ENCODE measurements around the gene CCNQ.

DNA sequence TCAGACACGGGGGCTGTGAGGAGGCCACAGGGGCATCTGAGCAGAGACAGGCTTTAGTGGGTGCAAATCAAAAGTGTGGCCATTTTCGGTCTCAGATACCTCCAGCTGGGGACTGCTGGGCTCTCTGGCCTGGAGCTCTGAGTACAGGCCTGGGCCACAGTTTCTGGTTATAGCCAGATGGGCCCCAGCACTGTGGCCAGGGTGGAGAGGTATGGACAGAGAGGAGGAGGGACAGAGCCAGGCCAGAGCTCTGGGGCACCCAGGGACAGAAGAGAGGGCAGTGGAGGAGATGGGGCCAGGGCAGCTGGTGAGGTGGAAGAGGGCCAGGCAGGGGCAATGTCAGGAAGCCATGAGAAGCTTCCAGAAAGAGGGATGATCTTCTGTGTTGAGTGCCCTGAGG, 20.1 kb downstream of the CCNQ start:
- no peak for TF ChIP-seq RAD21 (IDR thresholded peaks at IDR 0.05; ENCODE audit: low read length)
- TF ChIP-seq RFX5 (IDR thresholded peaks at IDR 0.05; ENCODE audit: low read length), result no peak
- no peak for TF ChIP-seq FOSL2 (IDR thresholded peaks at IDR 0.05; ENCODE audit: borderline replicate concordance, low read depth)
- TF ChIP-seq, protein P1, sequence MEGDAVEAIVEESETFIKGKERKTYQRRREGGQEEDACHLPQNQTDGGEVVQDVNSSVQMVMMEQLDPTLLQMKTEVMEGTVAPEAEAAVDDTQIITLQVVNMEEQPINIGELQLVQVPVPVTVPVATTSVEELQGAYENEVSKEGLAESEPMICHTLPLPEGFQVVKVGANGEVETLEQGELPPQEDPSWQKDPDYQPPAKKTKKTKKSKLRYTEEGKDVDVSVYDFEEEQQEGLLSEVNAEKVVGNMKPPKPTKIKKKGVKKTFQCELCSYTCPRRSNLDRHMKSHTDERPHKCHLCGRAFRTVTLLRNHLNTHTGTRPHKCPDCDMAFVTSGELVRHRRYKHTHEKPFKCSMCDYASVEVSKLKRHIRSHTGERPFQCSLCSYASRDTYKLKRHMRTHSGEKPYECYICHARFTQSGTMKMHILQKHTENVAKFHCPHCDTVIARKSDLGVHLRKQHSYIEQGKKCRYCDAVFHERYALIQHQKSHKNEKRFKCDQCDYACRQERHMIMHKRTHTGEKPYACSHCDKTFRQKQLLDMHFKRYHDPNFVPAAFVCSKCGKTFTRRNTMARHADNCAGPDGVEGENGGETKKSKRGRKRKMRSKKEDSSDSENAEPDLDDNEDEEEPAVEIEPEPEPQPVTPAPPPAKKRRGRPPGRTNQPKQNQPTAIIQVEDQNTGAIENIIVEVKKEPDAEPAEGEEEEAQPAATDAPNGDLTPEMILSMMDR (IDR thresholded peaks at IDR 0.05), result no peak
- no peak for TF ChIP-seq MXI1 (IDR thresholded peaks at IDR 0.05; ENCODE audit: low read depth, low read length)
